Thyroid gland (tissue), 4 donors: ENCODE measurements around the gene SMIM11.
"Not testable (repeated sequence)": the region's sequence is repeated elsewhere in the genome, so short reads cannot be mapped to it uniquely, and the experiment has no call there.

Experiments used
- CTCF ChIP-seq, 6 experiments: fragments of 200-600 bp in 3 of 6; fragments of 450-650 bp in 3 of 6; sonication (generic) in 3 of 6; IDR thresholded peaks; one replicate each; pipeline ENCODE4 v1.5.1; 2016 to 2019; ENCODE audit warnings: antibody characterized with exemption in 6 of 6, mild to moderate bottlenecking in 2 of 6, inconsistent platforms in 1 of 6, moderate library complexity in 1 of 6
- POLR2A ChIP-seq, 2 donors: fragments of 450-650 bp; IDR thresholded peaks; one replicate each; pipeline ENCODE4 v1.6.1; 2017; ENCODE audit warnings: antibody characterized with exemption in 2 of 2, mild to moderate bottlenecking in 2 of 2, moderate library complexity in 1 of 2

DNA sequence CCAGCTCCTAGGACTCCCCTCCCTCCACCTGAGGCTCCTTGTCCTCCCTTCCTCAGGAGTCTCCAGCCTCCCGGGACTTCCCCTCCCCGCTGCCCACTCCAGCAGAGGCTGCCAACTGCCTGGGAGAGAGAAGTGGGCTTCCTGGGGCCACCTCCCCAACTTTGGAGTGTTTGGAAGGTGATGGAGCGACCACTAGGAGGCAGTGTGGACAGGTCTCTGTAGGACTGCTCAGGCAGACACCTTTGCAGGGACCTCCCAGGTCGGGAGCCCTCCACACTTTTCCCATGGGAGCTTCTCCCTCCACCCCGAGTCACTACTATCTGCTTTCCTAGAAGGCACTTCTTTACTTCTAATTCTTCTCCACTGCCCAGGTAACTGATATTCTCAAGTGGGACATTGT is 29.4 kb downstream of the SMIM11 start:
- not testable (repeated sequence) for TF ChIP-seq CTCF, POLR2A (IDR thresholded peaks at IDR 0.05)
